SK-N-SH (cell line): ENCODE data around the gene SFXN4. TPM values are rescaled to one million over a fixed set of nuclear protein-coding genes. Genes with fewer than 3 reads are reported as not detected.

ENCODE experiments used
- CTCF ChIA-PET: fragments of 300-600, 350-600 bp; formaldehyde crosslinking; extraction: SDS; loops from one replicate; lab custom pipeline; 2021; lab: Yijun Ruan, JAX
- POLR2A ChIA-PET: fragments of 350-600 bp; sonication (Branson Sonifier 250); formaldehyde crosslinking; extraction: SDS; loops from one replicate; lab custom pipeline; 2020; ENCODE audit warnings: antibody characterized with exemption, inconsistent platforms; lab: Yijun Ruan, JAX
- DNase-seq: peaks from one replicate; pipeline ENCODE4 v3.0.0; 2012
- H2AFZ ChIP-seq: fragments of 200-600 bp; sonication (generic); 2 replicates; pipeline ENCODE4 v1.8.1; 2016; ENCODE audit warnings: antibody characterized with exemption, mild to moderate bottlenecking, low read depth
- H3F3A ChIP-seq: fragments of 200-600 bp; sonication (generic); replicated peaks from 2 replicates; pipeline ENCODE3; 2016; ENCODE audit warnings: antibody characterized with exemption, mild to moderate bottlenecking; ENCODE audit not compliant: insufficient read depth
- H3K27ac ChIP-seq, 2 experiments: fragments of 200-500 bp in 1 of 2; fragments of 200-600 bp in 1 of 2; sonication (Bioruptor generic) in 1 of 2; sonication (generic), shearing (Covaris generic) in 1 of 2; 2 replicates each; pipeline versions ENCODE4 v1.5.1 to v1.6.1; 2014 to 2016; ENCODE audit warnings: low read depth in 2 of 2, inconsistent platforms in 1 of 2, low read length in 1 of 2, mild to moderate bottlenecking in 1 of 2, mixed read lengths in 1 of 2
- H3K27me3 ChIP-seq: fragments of 200-600 bp; sonication (generic), shearing (Covaris generic); 2 replicates; pipeline ENCODE4 v1.6.1; 2016; ENCODE audit warnings: mixed run types; ENCODE audit not compliant: insufficient read depth
- H3K36me3 ChIP-seq, 2 experiments: fragments of 200-500 bp in 1 of 2; fragments of 200-600 bp in 1 of 2; sonication (Bioruptor generic) in 1 of 2; sonication (generic) in 1 of 2; replicated peaks in 1 of 2; 2 replicates each; pipeline versions ENCODE3 to v1.5.1; 2014 to 2016; ENCODE audit warnings: low read length in 1 of 2, mild to moderate bottlenecking in 1 of 2; ENCODE audit not compliant: insufficient read depth in 2 of 2, control insufficient read depth in 1 of 2
- H3K4me1 ChIP-seq, 2 experiments: fragments of 200-500 bp in 1 of 2; fragments of 200-600 bp in 1 of 2; sonication (Bioruptor generic) in 1 of 2; sonication (generic), shearing (Covaris generic) in 1 of 2; 2 replicates each; pipeline versions ENCODE4 v1.5.1 to v1.6.1; 2014 to 2016; ENCODE audit warnings: low read depth in 1 of 2, low read length in 1 of 2, mixed run types in 1 of 2; ENCODE audit not compliant: insufficient read depth in 2 of 2, control insufficient read depth in 1 of 2
- H3K4me2 ChIP-seq: fragments of 200-600 bp; sonication (generic), shearing (Covaris generic); 2 replicates; pipeline ENCODE4 v1.6.1; 2017; ENCODE audit warnings: mixed run types
- H3K4me3 ChIP-seq, 2 experiments: fragments of 200-500 bp in 1 of 2; fragments of 200-600 bp in 1 of 2; sonication (Bioruptor generic) in 1 of 2; sonication (generic), shearing (Covaris generic) in 1 of 2; 2 replicates each; pipeline versions ENCODE4 v1.5.1 to v1.8.1; 2014 to 2016; ENCODE audit warnings: low read depth in 2 of 2, inconsistent platforms in 1 of 2, low read length in 1 of 2, mild to moderate bottlenecking in 1 of 2, mixed read lengths in 1 of 2, moderate library complexity in 1 of 2
- H3K79me2 ChIP-seq: fragments of 200-600 bp; sonication (generic); 2 replicates; pipeline ENCODE4 v1.8.1; 2017; ENCODE audit warnings: mild to moderate bottlenecking; ENCODE audit not compliant: insufficient read depth
- H3K9ac ChIP-seq: fragments of 200-600 bp; sonication (generic); 2 replicates; pipeline ENCODE4 v1.6.1; 2017; ENCODE audit warnings: mixed run types
- H3K9me2 ChIP-seq: fragments of 200-600 bp; sonication (generic); 2 replicates; pipeline ENCODE4 v1.6.1; 2017; ENCODE audit warnings: mixed run types
- H3K9me3 ChIP-seq: fragments of 200-600 bp; sonication (generic); 2 replicates; pipeline ENCODE4 v1.6.1; 2017; ENCODE audit warnings: mixed run types, mild to moderate bottlenecking, moderate library complexity
- H4K20me1 ChIP-seq: fragments of 200-600 bp; sonication (generic); 2 replicates; pipeline ENCODE4 v1.6.1; 2017; ENCODE audit warnings: mild to moderate bottlenecking, mixed run types; ENCODE audit not compliant: insufficient read depth
- CHD2 ChIP-seq: fragments of 150-350 bp; IDR thresholded peaks from 2 replicates; pipeline ENCODE4 v1.6.1; 2018; ENCODE audit warnings: low read length; ENCODE audit not compliant: partially characterized antibody
- FOSL2 ChIP-seq: IDR thresholded peaks from 2 replicates; pipeline ENCODE4 v1.4.0; 2012; ENCODE audit warnings: low read depth, mild to moderate bottlenecking, moderate library complexity, borderline replicate concordance
- GABPA ChIP-seq: IDR thresholded peaks from 2 replicates; pipeline ENCODE4 v1.4.0; 2012; ENCODE audit warnings: low read depth, mild to moderate bottlenecking
- GATA2 ChIP-seq: sonication (generic); formaldehyde crosslinking; IDR thresholded peaks from 2 replicates; pipeline ENCODE4 v1.5.0; 2020; ENCODE audit warnings: mild to moderate bottlenecking, missing genetic modification reagents
- MXI1 ChIP-seq: IDR thresholded peaks from 2 replicates; pipeline ENCODE4 v1.6.1; 2012; ENCODE audit warnings: mild to moderate bottlenecking, low read depth, low read length, improper control_type of control experiment
- NFIC ChIP-seq: IDR thresholded peaks from 2 replicates; pipeline ENCODE4 v1.4.0; 2012; ENCODE audit warnings: borderline replicate concordance
- POLR2AphosphoS5 ChIP-seq: IDR thresholded peaks from 2 replicates; pipeline ENCODE4 v1.6.1; 2012; ENCODE audit warnings: low read depth, low read length
- RAD21 ChIP-seq: IDR thresholded peaks from 2 replicates; pipeline ENCODE4 v1.6.1; 2012; ENCODE audit warnings: mild to moderate bottlenecking, low read length
- RCOR1 ChIP-seq: fragments of 150-350 bp; IDR thresholded peaks from 2 replicates; pipeline ENCODE4 v1.6.1; 2017; ENCODE audit warnings: antibody characterized with exemption, low read length
- RFX5 ChIP-seq: IDR thresholded peaks from 2 replicates; pipeline ENCODE4 v1.6.1; 2012; ENCODE audit warnings: mild to moderate bottlenecking, improper control_type of control experiment, low read length
- SMC3 ChIP-seq: IDR thresholded peaks from 2 replicates; pipeline ENCODE4 v1.6.1; 2012; ENCODE audit warnings: low read depth, low read length, improper control_type of control experiment
- TAF1 ChIP-seq: IDR thresholded peaks from 2 replicates; pipeline ENCODE4 v1.6.1; 2012; ENCODE audit warnings: low read depth, mild to moderate bottlenecking, low read length, moderate library complexity, borderline replicate concordance
- TCF12 ChIP-seq: IDR thresholded peaks from 2 replicates; pipeline ENCODE4 v1.4.0; 2012
- TEAD4 ChIP-seq: IDR thresholded peaks from 2 replicates; pipeline ENCODE4 v1.4.0; 2012; ENCODE audit warnings: mild to moderate bottlenecking, borderline replicate concordance; ENCODE audit not compliant: insufficient read depth
- YY1 ChIP-seq: IDR thresholded peaks from 2 replicates; pipeline ENCODE4 v1.4.0; 2012; ENCODE audit warnings: low read depth, mild to moderate bottlenecking
- WGBS: methylation state at CpG from one replicate; pipeline ENCODE4 v1.1.6; 2017; ENCODE audit warnings: low lambda C conversion rate; 5-methylcytosine and 5-hydroxymethylcytosine counted together
- polyA plus RNA-seq, 3 experiments: library from polyadenylated mRNA; depleted of rRNA; stranded (reverse); fragments of >200 nt; gene quantifications; 2 replicates each; pipeline ENCODE4 v1.2.3, GENCODE V29; 2012
- TF ChIP-seq, protein P1 (sequence below): IDR thresholded peaks from 2 replicates; pipeline ENCODE4; 2012
- TF ChIP-seq, protein P2 (sequence below): IDR thresholded peaks from 2 replicates; pipeline ENCODE4 v1.4.0; 2012; ENCODE audit warnings: low read depth, borderline replicate concordance
- TF ChIP-seq, protein P3 (sequence below): IDR thresholded peaks from 2 replicates; pipeline ENCODE4 v1.4.0; 2012; ENCODE audit warnings: low read depth, borderline replicate concordance
- TF ChIP-seq, protein P4 (sequence below): IDR thresholded peaks from 2 replicates; pipeline ENCODE4 v1.4.0; 2012; ENCODE audit warnings: low read depth

The SFXN4 gene
- polyA plus RNA-seq, 1 of the 3 experiments (the other 2 are of a cell fraction): 24.2 TPM

DNA sequence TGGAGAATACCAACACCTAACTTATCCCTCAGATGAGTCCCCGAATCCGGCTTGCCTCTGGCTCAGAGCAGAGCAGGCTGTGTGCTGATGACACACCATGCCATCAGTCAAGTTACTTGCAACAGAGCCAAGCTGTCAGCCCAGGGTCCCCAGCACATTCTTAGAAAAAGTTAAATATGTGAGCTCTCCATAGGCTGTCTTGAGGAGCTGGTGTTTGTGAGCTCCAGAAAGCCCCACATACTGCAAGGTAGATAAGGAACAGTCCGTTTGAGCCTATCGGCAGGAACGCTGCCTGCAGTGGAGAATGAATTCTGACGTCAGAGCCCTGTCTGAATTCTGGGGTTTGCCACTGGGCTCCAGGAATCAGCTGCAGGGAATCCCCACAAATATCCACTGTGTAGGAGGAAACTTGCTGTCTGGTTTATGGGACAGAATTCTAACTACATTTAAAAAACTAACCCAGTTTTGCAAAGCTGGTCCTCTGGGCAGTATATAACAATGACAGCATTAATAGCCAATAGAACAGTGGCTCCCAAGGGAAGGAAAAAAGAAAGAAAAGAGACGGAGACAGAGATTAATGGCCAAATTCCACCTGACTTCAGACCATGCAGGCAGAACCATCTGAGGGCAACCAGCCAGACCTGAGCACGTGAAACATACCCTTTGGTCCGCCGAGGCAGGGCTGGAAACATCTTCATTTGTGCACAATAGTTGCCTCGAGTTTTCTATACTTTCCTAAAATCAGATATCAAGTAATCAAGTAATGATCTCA, 3.6 kb downstream of the SFXN4 start:
- CTCF ChIA-PET: interaction anchor here (0.8 to 0.9 kb wide), 2 partner anchors 37 to 283 kb away, joined by 3 to 4 read pairs; no protein-coding TSS in a partner anchor
- peaks cover 0 to 13% of the 10 kb centered on the region in 2 experiments; a peak in 2 of 4 replicates for H3K4me1 ChIP-seq
- TF ChIP-seq, protein P1, sequence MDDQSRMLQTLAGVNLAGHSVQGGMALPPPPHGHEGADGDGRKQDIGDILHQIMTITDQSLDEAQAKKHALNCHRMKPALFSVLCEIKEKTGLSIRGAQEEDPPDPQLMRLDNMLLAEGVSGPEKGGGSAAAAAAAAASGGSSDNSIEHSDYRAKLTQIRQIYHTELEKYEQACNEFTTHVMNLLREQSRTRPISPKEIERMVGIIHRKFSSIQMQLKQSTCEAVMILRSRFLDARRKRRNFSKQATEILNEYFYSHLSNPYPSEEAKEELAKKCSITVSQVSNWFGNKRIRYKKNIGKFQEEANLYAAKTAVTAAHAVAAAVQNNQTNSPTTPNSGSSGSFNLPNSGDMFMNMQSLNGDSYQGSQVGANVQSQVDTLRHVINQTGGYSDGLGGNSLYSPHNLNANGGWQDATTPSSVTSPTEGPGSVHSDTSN: peak; percentile 26; the same call in 1 of the 2 replicates
- TF ChIP-seq RAD21: no peak
- peaks cover 18% of the 10 kb centered on the region for H3F3A ChIP-seq
- POLR2A ChIA-PET: interaction anchor here (0.6 kb wide), 1 partner anchor 16 kb away, joined by 6 read pairs; no protein-coding TSS in a partner anchor
- 82% methylated on average over 11 of the region's 11 CpGs for WGBS
- H3K27me3 ChIP-seq: no peaks in the 10 kb centered on the region
- no peak overlapping the region for H3K9ac ChIP-seq
- H3K9me3 ChIP-seq: no peaks in the 10 kb centered on the region
- H3K36me3 ChIP-seq: peaks cover 2 to 3% of the 10 kb centered on the region in 2 experiments
- no peak overlapping the region for H3K4me3 ChIP-seq
- no peak overlapping the region for H2AFZ ChIP-seq
- H3K27ac ChIP-seq: no peak overlapping the region
- H3K79me2 ChIP-seq: no peaks in the 10 kb centered on the region
- H3K4me2 ChIP-seq: no peak overlapping the region
- H3K9me2 ChIP-seq: no peaks in the 10 kb centered on the region
- no peak for DNase-seq
- no peaks in the 10 kb centered on the region for H4K20me1 ChIP-seq

DNA sequence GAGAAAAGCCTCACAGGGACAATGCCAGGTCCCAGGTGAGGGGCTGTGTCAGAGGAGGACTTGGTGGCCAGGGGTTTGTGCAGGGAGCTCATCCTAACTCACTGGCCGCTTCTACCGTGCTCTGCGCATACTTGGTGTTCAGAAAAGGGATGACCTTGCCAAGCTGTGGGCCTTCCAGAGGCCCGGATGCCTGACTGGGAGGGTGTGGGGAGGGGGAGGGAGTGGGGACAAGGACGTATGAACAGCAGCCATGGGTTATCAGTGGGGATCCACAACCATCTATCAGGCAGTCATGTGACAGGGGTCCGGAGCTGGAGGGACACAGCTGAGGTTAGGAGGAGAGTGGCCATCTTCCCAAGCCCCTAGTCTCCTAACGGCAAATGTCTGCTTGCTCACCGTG, 6.2 kb downstream of the SFXN4 start:
- TF ChIP-seq YY1: no peak
- TF ChIP-seq, protein P2, sequence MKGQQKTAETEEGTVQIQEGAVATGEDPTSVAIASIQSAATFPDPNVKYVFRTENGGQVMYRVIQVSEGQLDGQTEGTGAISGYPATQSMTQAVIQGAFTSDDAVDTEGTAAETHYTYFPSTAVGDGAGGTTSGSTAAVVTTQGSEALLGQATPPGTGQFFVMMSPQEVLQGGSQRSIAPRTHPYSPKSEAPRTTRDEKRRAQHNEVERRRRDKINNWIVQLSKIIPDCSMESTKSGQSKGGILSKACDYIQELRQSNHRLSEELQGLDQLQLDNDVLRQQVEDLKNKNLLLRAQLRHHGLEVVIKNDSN: no peak
- no peak for TF ChIP-seq POLR2AphosphoS5
- no peak for TF ChIP-seq RFX5
- no peak for TF ChIP-seq TAF1
- TF ChIP-seq RCOR1: no peak
- TF ChIP-seq, protein P1: no peak
- TF ChIP-seq SMC3: no peak
- TF ChIP-seq, protein P3, sequence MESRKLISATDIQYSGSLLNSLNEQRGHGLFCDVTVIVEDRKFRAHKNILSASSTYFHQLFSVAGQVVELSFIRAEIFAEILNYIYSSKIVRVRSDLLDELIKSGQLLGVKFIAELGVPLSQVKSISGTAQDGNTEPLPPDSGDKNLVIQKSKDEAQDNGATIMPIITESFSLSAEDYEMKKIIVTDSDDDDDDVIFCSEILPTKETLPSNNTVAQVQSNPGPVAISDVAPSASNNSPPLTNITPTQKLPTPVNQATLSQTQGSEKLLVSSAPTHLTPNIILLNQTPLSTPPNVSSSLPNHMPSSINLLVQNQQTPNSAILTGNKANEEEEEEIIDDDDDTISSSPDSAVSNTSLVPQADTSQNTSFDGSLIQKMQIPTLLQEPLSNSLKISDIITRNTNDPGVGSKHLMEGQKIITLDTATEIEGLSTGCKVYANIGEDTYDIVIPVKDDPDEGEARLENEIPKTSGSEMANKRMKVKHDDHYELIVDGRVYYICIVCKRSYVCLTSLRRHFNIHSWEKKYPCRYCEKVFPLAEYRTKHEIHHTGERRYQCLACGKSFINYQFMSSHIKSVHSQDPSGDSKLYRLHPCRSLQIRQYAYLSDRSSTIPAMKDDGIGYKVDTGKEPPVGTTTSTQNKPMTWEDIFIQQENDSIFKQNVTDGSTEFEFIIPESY: no peak
- no peak for TF ChIP-seq MXI1
- TF ChIP-seq GATA2 (CRISPR knock-in tag): no peak
- no peak for TF ChIP-seq TCF12
- TF ChIP-seq TEAD4: no peak
- TF ChIP-seq FOSL2: no peak
- TF ChIP-seq, protein P4, sequence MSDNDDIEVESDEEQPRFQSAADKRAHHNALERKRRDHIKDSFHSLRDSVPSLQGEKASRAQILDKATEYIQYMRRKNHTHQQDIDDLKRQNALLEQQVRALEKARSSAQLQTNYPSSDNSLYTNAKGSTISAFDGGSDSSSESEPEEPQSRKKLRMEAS: no peak
- no peak for TF ChIP-seq CHD2
- no peak for TF ChIP-seq NFIC
- no peak for TF ChIP-seq GABPA
- TF ChIP-seq, all 33 proteins: peak for 0
- H3K27me3 ChIP-seq: no peaks in the 10 kb centered on the region
- no peak for DNase-seq
- H3K4me1 ChIP-seq: peaks cover 0 to under 1% of the 10 kb centered on the region in 2 experiments; a peak in 1 of 4 replicates
- no peaks in the 10 kb centered on the region for H3K9me3 ChIP-seq
- no peaks in the 10 kb centered on the region for H4K20me1 ChIP-seq
- ChIA-PET POLR2A (no interaction called here), CTCF (interaction anchor here (0.6 to 1.1 kb wide), 2 partner anchors 9 to 39 kb away, joined by 3 to 4 read pairs; no protein-coding TSS in a partner anchor)
- H3K9me2 ChIP-seq: no peaks in the 10 kb centered on the region
- H3F3A ChIP-seq: peaks cover 14% of the 10 kb centered on the region
- no peak overlapping the region for H2AFZ ChIP-seq
- no peak overlapping the region for H3K9ac ChIP-seq
- H3K4me3 ChIP-seq: no peak overlapping the region
- peaks cover 2 to 10% of the 10 kb centered on the region in 2 experiments for H3K36me3 ChIP-seq
- 83% methylated on average over 7 of the region's 8 CpGs for WGBS
- no peaks in the 10 kb centered on the region for H3K79me2 ChIP-seq
- no peak overlapping the region for H3K27ac ChIP-seq
- H3K4me2 ChIP-seq: no peak overlapping the region
